GM12875 (cell line): ENCODE measurements around the gene PTEN.
"Not testable (repeated sequence)": the region's sequence is repeated elsewhere in the genome, so short reads cannot be mapped to it uniquely, and the experiment has no call there.

ENCODE experiments used
- H3K4me3 ChIP-seq: one replicate; pipeline ENCODE4 v1.5.1; 2011; ENCODE audit warnings: low read depth, low read length, control low read depth
- TF ChIP-seq, protein P1 (sequence below): IDR thresholded peaks from 2 replicates; pipeline ENCODE4 v1.5.1; 2011; ENCODE audit warnings: low read depth, mild to moderate bottlenecking, control low read depth, inconsistent platforms, low read length, moderate library complexity, borderline replicate concordance; ENCODE audit not compliant: insufficient read depth

The PTEN gene

DNA sequence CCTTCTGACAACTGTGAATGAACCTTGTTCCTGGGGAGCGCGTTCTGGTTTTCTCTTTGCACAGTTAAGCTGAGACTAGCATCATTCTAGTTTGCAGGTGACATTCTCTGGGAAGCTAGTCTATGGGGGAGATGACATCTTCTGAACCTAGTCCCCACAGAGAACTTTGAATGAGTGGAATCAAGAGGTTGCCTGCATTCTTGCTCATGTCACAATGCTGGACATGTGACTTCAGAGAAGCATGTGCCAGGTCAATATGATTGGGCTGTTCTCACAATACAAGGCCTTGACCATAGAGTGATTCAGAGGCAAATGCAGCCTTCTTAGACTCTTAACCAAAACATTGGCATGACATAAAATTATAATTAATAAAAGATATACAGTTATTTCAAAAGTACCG is 22.2 kb upstream of the PTEN start:
- TF ChIP-seq, protein P1, sequence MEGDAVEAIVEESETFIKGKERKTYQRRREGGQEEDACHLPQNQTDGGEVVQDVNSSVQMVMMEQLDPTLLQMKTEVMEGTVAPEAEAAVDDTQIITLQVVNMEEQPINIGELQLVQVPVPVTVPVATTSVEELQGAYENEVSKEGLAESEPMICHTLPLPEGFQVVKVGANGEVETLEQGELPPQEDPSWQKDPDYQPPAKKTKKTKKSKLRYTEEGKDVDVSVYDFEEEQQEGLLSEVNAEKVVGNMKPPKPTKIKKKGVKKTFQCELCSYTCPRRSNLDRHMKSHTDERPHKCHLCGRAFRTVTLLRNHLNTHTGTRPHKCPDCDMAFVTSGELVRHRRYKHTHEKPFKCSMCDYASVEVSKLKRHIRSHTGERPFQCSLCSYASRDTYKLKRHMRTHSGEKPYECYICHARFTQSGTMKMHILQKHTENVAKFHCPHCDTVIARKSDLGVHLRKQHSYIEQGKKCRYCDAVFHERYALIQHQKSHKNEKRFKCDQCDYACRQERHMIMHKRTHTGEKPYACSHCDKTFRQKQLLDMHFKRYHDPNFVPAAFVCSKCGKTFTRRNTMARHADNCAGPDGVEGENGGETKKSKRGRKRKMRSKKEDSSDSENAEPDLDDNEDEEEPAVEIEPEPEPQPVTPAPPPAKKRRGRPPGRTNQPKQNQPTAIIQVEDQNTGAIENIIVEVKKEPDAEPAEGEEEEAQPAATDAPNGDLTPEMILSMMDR = no peak
- no peak overlapping the region for H3K4me3 ChIP-seq

DNA sequence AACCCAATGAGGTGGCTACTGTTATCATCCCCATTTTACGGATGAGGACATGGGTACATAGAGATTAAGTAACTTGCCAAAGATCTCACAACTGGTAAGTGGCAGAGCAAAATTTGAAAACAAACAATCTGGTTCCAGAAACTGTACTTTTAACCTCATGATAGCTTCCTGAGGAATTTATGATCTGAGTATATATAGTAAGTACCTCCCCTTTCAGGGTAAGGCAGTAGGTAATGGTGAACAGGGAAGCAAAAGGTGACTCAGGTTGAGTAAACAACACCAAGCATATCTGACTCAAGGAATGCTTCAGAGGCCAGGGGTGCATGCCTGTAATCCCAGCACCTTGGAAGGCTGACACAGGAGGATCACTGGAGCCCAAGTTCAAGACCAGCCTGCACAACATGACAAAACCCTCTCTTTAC is 21.2 kb upstream of the PTEN start:
- H3K4me3 ChIP-seq = no peak overlapping the region
- TF ChIP-seq, protein P1 = no peak

DNA sequence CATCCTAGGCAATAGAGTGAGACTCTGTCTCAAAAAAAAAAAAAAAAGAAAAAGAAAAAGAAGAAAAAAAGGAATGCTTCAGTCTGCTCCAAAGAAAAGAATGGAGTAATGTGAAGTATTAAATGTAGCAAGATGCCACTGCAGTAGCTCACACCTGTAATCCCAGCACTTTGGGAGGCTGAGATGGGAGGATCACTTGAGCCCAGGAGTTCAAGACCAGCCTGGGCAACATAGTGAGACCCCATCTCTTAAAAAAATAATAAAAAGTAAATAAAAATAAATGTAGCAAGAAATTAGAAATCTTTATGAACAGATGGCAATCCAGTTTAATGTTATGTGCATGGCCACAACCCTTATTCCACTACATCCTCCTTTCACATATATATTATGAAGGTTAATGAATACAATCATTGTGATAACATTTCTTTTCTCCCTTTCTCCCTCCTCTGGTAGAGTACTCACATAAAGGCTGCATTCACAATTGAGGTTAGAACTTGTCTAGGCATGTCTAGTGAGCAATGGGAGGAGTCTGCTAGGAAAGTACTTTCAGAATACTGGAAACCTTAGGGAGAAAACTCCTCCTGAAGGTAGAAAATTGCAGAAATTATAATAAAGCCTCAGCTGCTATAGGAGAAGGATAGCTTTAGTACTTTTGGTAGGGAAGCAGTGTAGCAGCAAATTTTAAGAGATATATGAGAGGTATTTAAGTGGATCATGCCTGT is 20.5 kb upstream of the PTEN start:
- TF ChIP-seq, protein P1 = no peak
- no peak overlapping the region for H3K4me3 ChIP-seq

DNA sequence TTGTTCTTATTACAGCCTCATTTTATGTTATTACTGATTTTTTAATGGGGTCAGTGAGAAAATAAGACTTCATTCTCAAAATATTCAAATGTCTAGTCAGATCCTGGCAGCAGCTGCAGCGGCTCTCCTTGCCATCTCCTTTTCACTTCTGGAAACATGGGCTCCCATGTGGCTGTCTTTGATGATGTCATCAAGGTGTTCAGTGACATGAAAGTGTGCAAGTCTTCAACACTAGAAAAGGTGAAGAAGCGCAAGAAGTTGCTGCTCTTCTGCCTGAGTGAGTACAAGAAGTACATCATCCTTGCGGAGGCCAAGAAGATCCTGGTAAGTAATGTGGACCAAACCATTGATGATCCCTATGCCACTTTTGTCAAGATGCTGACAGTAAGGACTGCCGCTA is 19.7 kb upstream of the PTEN start:
- TF ChIP-seq, protein P1 = no peak
- H3K4me3 ChIP-seq = no peak overlapping the region

DNA sequence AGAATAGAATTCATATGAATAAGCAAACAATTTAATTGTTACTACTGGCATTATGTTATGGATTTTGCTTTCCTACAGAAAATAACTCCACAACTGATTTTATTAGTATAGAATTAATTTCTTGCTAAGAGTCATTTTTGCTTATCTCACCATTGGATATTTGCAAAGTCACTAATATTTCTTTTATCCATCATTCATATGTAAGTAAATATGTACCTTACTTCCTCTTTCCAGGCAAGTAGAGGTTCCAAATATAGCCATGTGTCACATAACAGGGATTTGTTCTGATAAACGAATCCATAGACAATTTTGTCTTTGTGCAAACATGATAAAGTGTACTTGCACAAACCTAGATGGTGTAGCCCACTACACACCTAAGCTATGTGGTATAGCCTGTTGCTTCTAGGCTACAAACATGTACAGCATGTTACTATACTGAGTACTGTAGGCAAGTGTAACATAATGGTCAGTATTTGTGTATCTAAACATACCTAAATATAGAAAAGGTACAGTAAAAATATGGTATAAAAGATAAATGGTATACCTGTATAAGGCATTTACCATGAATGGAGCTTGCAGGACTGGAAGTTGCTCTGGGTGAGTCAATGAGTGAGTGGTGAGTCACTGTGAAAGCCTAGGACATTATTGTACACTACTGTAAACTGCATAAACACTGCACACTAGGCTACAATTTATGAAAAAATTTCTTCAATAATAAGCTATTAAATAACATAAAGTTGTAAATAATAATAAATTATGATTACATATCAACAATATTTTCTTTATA is 18.4 kb upstream of the PTEN start:
- TF ChIP-seq, protein P1 = no peak
- H3K4me3 ChIP-seq = no peak overlapping the region

DNA sequence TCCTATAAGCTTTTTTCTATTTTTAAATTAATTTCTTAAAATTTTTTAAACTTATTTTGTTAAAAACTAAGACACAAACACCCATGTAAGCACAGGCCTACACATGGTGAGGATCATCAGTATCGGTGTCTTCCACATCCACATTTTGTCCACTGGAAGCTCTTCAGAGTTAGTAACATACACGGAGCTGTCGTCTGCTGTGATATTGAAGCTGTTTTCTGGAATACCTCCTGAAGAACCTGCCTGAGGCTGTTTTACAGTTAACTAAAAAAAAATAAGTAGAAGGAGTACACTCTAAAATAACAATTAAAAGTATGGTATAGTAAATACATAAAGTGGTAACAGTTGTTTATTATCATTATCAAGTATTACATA is 17.8 kb upstream of the PTEN start:
- H3K4me3 ChIP-seq = no peak overlapping the region
- TF ChIP-seq, protein P1 = no peak

DNA sequence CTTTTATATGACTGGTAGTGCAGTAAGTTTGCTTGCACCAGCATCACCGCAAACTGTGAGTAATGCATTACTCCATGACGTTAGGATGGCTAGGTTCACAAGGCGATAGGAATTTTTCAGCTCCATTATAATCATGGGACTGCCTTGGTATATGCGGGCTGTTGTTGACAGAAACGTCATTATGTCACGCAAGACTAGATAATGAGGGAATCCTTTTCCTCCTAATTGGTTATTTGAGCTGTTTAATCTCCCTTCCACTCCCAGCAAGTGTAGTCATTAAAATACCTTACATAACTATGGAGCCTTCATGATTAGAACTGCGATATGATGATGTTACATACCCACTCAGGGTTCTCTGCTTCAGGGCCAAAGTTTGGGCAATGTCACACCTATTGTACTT is 17.4 kb upstream of the PTEN start:
- TF ChIP-seq, protein P1 = no peak
- no peak overlapping the region for H3K4me3 ChIP-seq

DNA sequence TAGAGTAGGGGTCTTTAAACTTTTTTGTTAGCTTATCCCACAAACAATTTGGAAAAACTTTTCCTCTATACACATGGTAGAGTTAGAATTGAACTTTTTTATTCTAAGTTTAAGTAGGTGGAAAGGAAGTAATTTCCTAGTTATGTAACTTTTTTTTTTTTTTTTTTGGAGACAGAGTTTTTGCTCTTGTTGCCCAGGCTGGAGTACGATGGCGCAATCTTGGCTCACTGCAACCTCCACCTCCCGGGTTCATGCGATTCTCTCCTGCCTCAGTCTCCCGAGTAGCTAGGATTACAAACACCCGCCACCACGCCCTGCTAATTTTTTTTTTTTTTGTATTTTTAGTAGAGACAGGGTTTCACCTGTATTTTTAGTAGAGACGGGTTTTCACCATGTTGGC is 16.7 kb upstream of the PTEN start:
- not testable (repeated sequence) for H3K4me3 ChIP-seq
